ENCODE results near the gene TEAD3.
"Not testable (repeated sequence)": the region's sequence is repeated elsewhere in the genome, so short reads cannot be mapped to it uniquely, and the experiment has no call there.

The TEAD3 gene

GRCh38 chr6:35521235-35521634, 24.4 kb upstream of the TEAD3 start:
- H2BK12ac ChIP-seq (ENCODE audit: low read length in 2 of 2), result no peak overlapping the region
- H3K27me3 ChIP-seq (ENCODE audit: control insufficient read depth in 1 of 2, insufficient read depth in 1 of 2, low read length in 2 of 2), result peaks cover 0 to 26% of the 10 kb centered on the region in 2 experiments
- H2AK5ac ChIP-seq (ENCODE audit: low read length, severe bottlenecking), result no peak overlapping the region
- no peaks in the 10 kb centered on the region for H3K9me3 ChIP-seq (ENCODE audit: control insufficient read depth, low read length)
- H3K14ac ChIP-seq (ENCODE audit: low read length in 2 of 2), result no peak overlapping the region
- no peak overlapping the region for H2BK5ac ChIP-seq (ENCODE audit: low read depth, low read length, poor library complexity, severe bottlenecking)
- DNase-seq, result no peak
- H3K4ac ChIP-seq (ENCODE audit: low read depth in 1 of 2, low read length in 2 of 2), result no peak overlapping the region
- no peak overlapping the region for H3K23ac ChIP-seq (ENCODE audit: low read length in 2 of 2)
- H4K91ac ChIP-seq (ENCODE audit: low read length), result peak overlapping the region; percentile 45
- no peaks in the 10 kb centered on the region for H3K79me1 ChIP-seq (replicated peaks; ENCODE audit: low read length, poor library complexity, severe bottlenecking)
- H3K18ac ChIP-seq (ENCODE audit: low read depth in 1 of 2, low read length in 2 of 2), result no peak overlapping the region
- H3K9ac ChIP-seq (ENCODE audit: low read length), result no peak overlapping the region
- peaks cover 4% of the 10 kb centered on the region for H3K4me1 ChIP-seq (ENCODE audit: control insufficient read depth, insufficient read depth, low read depth, low read length)
- H3K27ac ChIP-seq (ENCODE audit: low read length, poor library complexity, severe bottlenecking), result no peak overlapping the region
- H2AFZ ChIP-seq (ENCODE audit: low read depth, low read length), result no peak overlapping the region
- peak overlapping the region in 1 of 2 experiments; percentile 18 for H3K4me3 ChIP-seq (ENCODE audit: insufficient read depth in 1 of 2, low read depth in 1 of 2, low read length in 2 of 2)
- H2BK15ac ChIP-seq (ENCODE audit: low read depth, poor library complexity, severe bottlenecking), result no peak overlapping the region
- WGBS, result 93% methylated on average over 4 of the region's 4 CpGs
- no peak overlapping the region for H3K4me2 ChIP-seq (ENCODE audit: low read length, poor library complexity, severe bottlenecking)
- no peak overlapping the region for H2BK120ac ChIP-seq (ENCODE audit: low read depth, low read length)
- no peak overlapping the region for H4K8ac ChIP-seq (ENCODE audit: low read length)
- H3K36me3 ChIP-seq (ENCODE audit: control insufficient read depth in 1 of 2, insufficient read depth in 2 of 2, low read depth in 1 of 2, low read length in 2 of 2), result no peaks in the 10 kb centered on the region

- Histone ChIP-seq H3K14ac (ENCODE audit: low read length in 2 of 2) (no peak overlapping the region), H3K36me3 (ENCODE audit: control insufficient read depth in 1 of 2, insufficient read depth in 2 of 2, low read depth in 1 of 2, low read length in 2 of 2) (no peaks in the 10 kb centered on the region), H4K91ac (ENCODE audit: low read length) (no peak overlapping the region), H2BK12ac (ENCODE audit: low read length in 2 of 2) (no peak overlapping the region), H2BK5ac (ENCODE audit: low read depth, low read length, poor library complexity, severe bottlenecking) (no peak overlapping the region), H2AK5ac (ENCODE audit: low read length, severe bottlenecking) (no peak overlapping the region), H4K8ac (ENCODE audit: low read length) (no peak overlapping the region), H3K23ac (ENCODE audit: low read length in 2 of 2) (no peak overlapping the region), H2BK15ac (ENCODE audit: low read depth, poor library complexity, severe bottlenecking) (peak overlapping the region; percentile 26), H3K9me3 (ENCODE audit: control insufficient read depth, low read length) (no peaks in the 10 kb centered on the region), H3K9ac (ENCODE audit: low read length) (no peak overlapping the region), H3K4ac (ENCODE audit: low read depth in 1 of 2, low read length in 2 of 2) (no peak overlapping the region), H3K4me3 (ENCODE audit: insufficient read depth in 1 of 2, low read depth in 1 of 2, low read length in 2 of 2) (no peak overlapping the region), H3K4me2 (ENCODE audit: low read length, poor library complexity, severe bottlenecking) (no peak overlapping the region), H3K79me1 (replicated peaks; ENCODE audit: low read length, poor library complexity, severe bottlenecking) (no peaks in the 10 kb centered on the region), H2BK120ac (ENCODE audit: low read depth, low read length) (no peak overlapping the region), H2AFZ (ENCODE audit: low read depth, low read length) (no peak overlapping the region), H3K27me3 (ENCODE audit: control insufficient read depth in 1 of 2, insufficient read depth in 1 of 2, low read length in 2 of 2) (peaks cover 0 to 26% of the 10 kb centered on the region in 2 experiments), H3K27ac (ENCODE audit: low read length, poor library complexity, severe bottlenecking) (no peak overlapping the region), H3K18ac (ENCODE audit: low read depth in 1 of 2, low read length in 2 of 2) (no peak overlapping the region), H3K4me1 (ENCODE audit: control insufficient read depth, insufficient read depth, low read depth, low read length) (peaks cover 4% of the 10 kb centered on the region)
- WGBS, result 86% methylated on average over 9 of the region's 9 CpGs
- no peak for DNase-seq
Measured at GRCh38 chr6:35519313-35520015, 22.6 kb upstream of the TEAD3 start.

- Histone ChIP-seq H2BK15ac (ENCODE audit: low read depth, poor library complexity, severe bottlenecking) (no peak overlapping the region), H2BK12ac (ENCODE audit: low read length in 2 of 2) (no peak overlapping the region), H2AFZ (ENCODE audit: low read depth, low read length) (no peak overlapping the region), H3K27ac (ENCODE audit: low read length, poor library complexity, severe bottlenecking) (no peak overlapping the region), H2BK120ac (ENCODE audit: low read depth, low read length) (no peak overlapping the region), H3K36me3 (ENCODE audit: control insufficient read depth in 1 of 2, insufficient read depth in 2 of 2, low read depth in 1 of 2, low read length in 2 of 2) (no peaks in the 10 kb centered on the region), H3K14ac (ENCODE audit: low read length in 2 of 2) (no peak overlapping the region), H3K4me3 (ENCODE audit: insufficient read depth in 1 of 2, low read depth in 1 of 2, low read length in 2 of 2) (no peak overlapping the region), H3K23ac (ENCODE audit: low read length in 2 of 2) (no peak overlapping the region), H3K4ac (ENCODE audit: low read depth in 1 of 2, low read length in 2 of 2) (no peak overlapping the region), H4K91ac (ENCODE audit: low read length) (no peak overlapping the region), H2AK5ac (ENCODE audit: low read length, severe bottlenecking) (no peak overlapping the region), H3K4me2 (ENCODE audit: low read length, poor library complexity, severe bottlenecking) (no peak overlapping the region), H3K79me1 (replicated peaks; ENCODE audit: low read length, poor library complexity, severe bottlenecking) (no peaks in the 10 kb centered on the region), H3K9ac (ENCODE audit: low read length) (no peak overlapping the region), H4K8ac (ENCODE audit: low read length) (no peak overlapping the region), H3K27me3 (ENCODE audit: control insufficient read depth in 1 of 2, insufficient read depth in 1 of 2, low read length in 2 of 2) (peaks cover 0 to 26% of the 10 kb centered on the region in 2 experiments), H2BK5ac (ENCODE audit: low read depth, low read length, poor library complexity, severe bottlenecking) (no peak overlapping the region), H3K4me1 (ENCODE audit: control insufficient read depth, insufficient read depth, low read depth, low read length) (peaks cover 4% of the 10 kb centered on the region), H3K18ac (ENCODE audit: low read depth in 1 of 2, low read length in 2 of 2) (no peak overlapping the region), H3K9me3 (ENCODE audit: control insufficient read depth, low read length) (no peaks in the 10 kb centered on the region)
- DNase-seq, result no peak
- WGBS, result 92% methylated on average over 6 of the region's 6 CpGs
Measured at GRCh38 chr6:35518566-35519312, 21.9 kb upstream of the TEAD3 start.

DNA sequence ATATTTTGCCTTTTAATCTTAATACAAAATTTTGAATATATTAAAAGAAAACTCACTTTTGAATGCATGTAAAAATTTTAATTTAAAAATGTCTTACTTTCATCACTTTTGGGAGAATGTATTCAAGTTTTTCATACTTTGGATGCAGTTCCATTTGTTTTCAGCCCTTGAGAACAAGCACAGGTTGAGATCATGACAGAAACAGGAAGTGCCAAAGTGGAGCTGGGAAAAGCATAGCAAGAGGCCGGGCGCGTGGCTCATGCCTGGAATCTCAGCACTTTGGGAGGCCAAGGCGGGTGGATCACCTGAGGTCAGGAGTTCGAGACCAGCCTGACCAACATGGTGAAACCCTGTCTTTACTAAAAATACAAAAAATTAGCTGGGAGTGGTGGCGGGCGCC, 21.1 kb upstream of the TEAD3 start:
- H3K23ac ChIP-seq (ENCODE audit: low read length in 2 of 2); H2AK5ac ChIP-seq (ENCODE audit: low read length, severe bottlenecking); H3K79me1 ChIP-seq (replicated peaks; ENCODE audit: low read length, poor library complexity, severe bottlenecking); H3K18ac ChIP-seq (ENCODE audit: low read depth in 1 of 2, low read length in 2 of 2); H3K4me3 ChIP-seq (ENCODE audit: insufficient read depth in 1 of 2, low read depth in 1 of 2, low read length in 2 of 2); H3K14ac ChIP-seq (ENCODE audit: low read length in 2 of 2); H2BK120ac ChIP-seq (ENCODE audit: low read depth, low read length); H4K8ac ChIP-seq (ENCODE audit: low read length); H3K36me3 ChIP-seq (ENCODE audit: control insufficient read depth in 1 of 2, insufficient read depth in 2 of 2, low read depth in 1 of 2, low read length in 2 of 2); H4K91ac ChIP-seq (ENCODE audit: low read length); H3K4me2 ChIP-seq (ENCODE audit: low read length, poor library complexity, severe bottlenecking); H2BK5ac ChIP-seq (ENCODE audit: low read depth, low read length, poor library complexity, severe bottlenecking); H3K9ac ChIP-seq (ENCODE audit: low read length); H3K27ac ChIP-seq (ENCODE audit: low read length, poor library complexity, severe bottlenecking); DNase-seq; H3K9me3 ChIP-seq (ENCODE audit: control insufficient read depth, low read length); H2BK12ac ChIP-seq (ENCODE audit: low read length in 2 of 2); H2BK15ac ChIP-seq (ENCODE audit: low read depth, poor library complexity, severe bottlenecking); H3K4ac ChIP-seq (ENCODE audit: low read depth in 1 of 2, low read length in 2 of 2); H3K4me1 ChIP-seq (ENCODE audit: control insufficient read depth, insufficient read depth, low read depth, low read length); H2AFZ ChIP-seq (ENCODE audit: low read depth, low read length): not testable (repeated sequence)
- peaks cover 0 to 26% of the 10 kb centered on the region in 2 experiments for H3K27me3 ChIP-seq (ENCODE audit: control insufficient read depth in 1 of 2, insufficient read depth in 1 of 2, low read length in 2 of 2)
- 83% methylated on average over 7 of the region's 7 CpGs for WGBS
